ENCODE results near the gene OCA2.

GRCh38 chr15:27826411-27826810 lies 272.7 kb downstream of the OCA2 start:
- TF ChIP-seq POLR2AphosphoS5 (IDR thresholded peaks at IDR 0.05; ENCODE audit: low read depth, low read length): no peak
- no peak for TF ChIP-seq REST (IDR thresholded peaks at IDR 0.05; ENCODE audit: insufficient read depth in 1 of 2, low read depth in 2 of 2, low read length in 2 of 2)

Measured in PFSK-1 (cell line).